DMS114 treated with DMSO at 0.1 percent for 48 hours (cell line): ENCODE data around the gene TRIM32.

Experiments used
- DNase-seq: peaks from one replicate; lab custom pipeline; 2025; ENCODE audit not compliant: unreplicated experiment; lab: John Stamatoyannopoulos, UW

Gene TRIM32

GRCh38 chr9:116750510-116750909 is 63.4 kb downstream of the TRIM32 start:
- DNase-seq, result no peak
